ENCODE results near the gene SLC1A6. TPM values are rescaled to one million over a fixed set of nuclear protein-coding genes. Genes with fewer than 3 reads are reported as not detected.

The SLC1A6 gene
- total RNA-seq, 6 experiments from 2014 or later, result not detected

GRCh38 chr19:14944456-14944855 lies 35.2 kb downstream of the SLC1A6 start:
- no peak for DNase-seq
- Mint-ChIP-seq H3K4me3 (no peak overlapping the region), H3K36me3 (ENCODE audit: low read depth) (no peaks in the 10 kb centered on the region), H3K9me3 (peaks cover 20% of the 10 kb centered on the region; the same call in 1 of the 2 replicates), H3K27ac (no peak overlapping the region), H3K4me1 (ENCODE audit: low read depth) (no peaks in the 10 kb centered on the region), H3K27me3 (ENCODE audit: insufficient read depth) (peaks cover 7% of the 10 kb centered on the region)
- TF ChIP-seq CTCF (IDR thresholded peaks at IDR 0.05), result no peak

GRCh38 chr19:14943601-14944000 lies 36.1 kb downstream of the SLC1A6 start:
- peaks cover 7% of the 10 kb centered on the region for H3K27me3 Mint-ChIP-seq (ENCODE audit: insufficient read depth)
- no peaks in the 10 kb centered on the region for H3K36me3 Mint-ChIP-seq (ENCODE audit: low read depth)
- no peak overlapping the region; the same call in 1 of the 2 replicates for H3K27ac Mint-ChIP-seq
- no peak overlapping the region for H3K4me3 Mint-ChIP-seq
- H3K4me1 Mint-ChIP-seq (ENCODE audit: low read depth), result no peaks in the 10 kb centered on the region
- TF ChIP-seq CTCF (IDR thresholded peaks at IDR 0.05), result no peak
- peaks cover 20% of the 10 kb centered on the region; the same call in 1 of the 2 replicates for H3K9me3 Mint-ChIP-seq
- DNase-seq, result no peak

GRCh38 chr19:14941189-14941588 lies 38.5 kb downstream of the SLC1A6 start, which contains the start of gene OR7C2:
Gene OR7C2 (plus strand): TSS chr19:14941489. CDS start chr19:14941489, 0 bp downstream.
- DNase-seq, result no peak
- TF ChIP-seq CTCF (IDR thresholded peaks at IDR 0.05), result no peak
- Mint-ChIP-seq H3K9me3 (peaks cover 15% of the 10 kb centered on the region; the same call in 1 of the 2 replicates), H3K27me3 (ENCODE audit: insufficient read depth) (peaks cover 7% of the 10 kb centered on the region), H3K27ac (no peak within 1 kb of the TSS), H3K36me3 (ENCODE audit: low read depth) (no peaks in the 10 kb centered on the region), H3K4me1 (ENCODE audit: low read depth) (no peaks in the 10 kb centered on the region), H3K4me3 (no peak within 1 kb of the TSS)

GRCh38 chr19:14940266-14940665 lies 39.4 kb downstream of the SLC1A6 start:
- Mint-ChIP-seq H3K4me1 (ENCODE audit: low read depth) (no peaks in the 10 kb centered on the region), H3K36me3 (ENCODE audit: low read depth) (no peaks in the 10 kb centered on the region), H3K27me3 (ENCODE audit: insufficient read depth) (peaks cover 7% of the 10 kb centered on the region), H3K27ac (no peak overlapping the region), H3K9me3 (peaks cover 11% of the 10 kb centered on the region; the same call in 1 of the 2 replicates), H3K4me3 (no peak overlapping the region)
- no peak for TF ChIP-seq CTCF (IDR thresholded peaks at IDR 0.05)
- no peak for DNase-seq

GRCh38 chr19:14933506-14933905 lies 46.2 kb downstream of the SLC1A6 start:
- H3K27ac Mint-ChIP-seq, result no peak overlapping the region
- peaks cover 1% of the 10 kb centered on the region; the same call in 1 of the 2 replicates for H3K27me3 Mint-ChIP-seq (ENCODE audit: insufficient read depth)
- H3K36me3 Mint-ChIP-seq (ENCODE audit: low read depth), result no peaks in the 10 kb centered on the region
- no peaks in the 10 kb centered on the region for H3K4me1 Mint-ChIP-seq (ENCODE audit: low read depth)
- peaks cover 10% of the 10 kb centered on the region; the same call in 1 of the 2 replicates for H3K9me3 Mint-ChIP-seq
- DNase-seq, result no peak
- no peak for TF ChIP-seq CTCF (IDR thresholded peaks at IDR 0.05)
- H3K4me3 Mint-ChIP-seq, result no peak overlapping the region
